Activated T-helper 2 cell treated with anti-CD3 and anti-CD28 coated beads, Interferon-gamma antibody, Interleukin-2, Interleukin-4, amounts not matched to agents 10 μg/mL and 5 μg/mL and 100 μg/mL, durations not matched to agents 14 hours and 24 hours and 36 hours (primary cell): ENCODE measurements around the gene C1S. TPM values are rescaled to one million over a fixed set of nuclear protein-coding genes. Genes with fewer than 3 reads are reported as not detected.
A peak's percentile ranks its signal among the peaks of the same experiment; 100 is the strongest.
"Not testable (repeated sequence)": the region's sequence is repeated elsewhere in the genome, so short reads cannot be mapped to it uniquely, and the experiment has no call there.

Experiments used
- DNase-seq: peaks from one replicate; pipeline ENCODE4 v3.0.0; 2021; ENCODE audit warnings: low spot score
- H3K27ac Mint-ChIP-seq: one replicate; pipeline ENCODE4 v1.8.0; 2021; ENCODE audit warnings: mixed read lengths
- H3K27me3 Mint-ChIP-seq: one replicate; pipeline ENCODE4 v1.8.0; 2021; ENCODE audit warnings: low read depth, mixed read lengths
- H3K36me3 Mint-ChIP-seq: one replicate; pipeline ENCODE4 v1.8.0; 2021; ENCODE audit warnings: low read depth, mixed read lengths
- H3K4me1 Mint-ChIP-seq: one replicate; pipeline ENCODE4 v1.8.0; 2021; ENCODE audit warnings: low read depth, mixed read lengths
- H3K4me3 Mint-ChIP-seq: one replicate; pipeline ENCODE4 v1.8.0; 2021; ENCODE audit warnings: low read depth, mild to moderate bottlenecking, moderate library complexity, mixed read lengths
- H3K9me3 Mint-ChIP-seq: one replicate; pipeline ENCODE4 v1.8.0; 2021; ENCODE audit warnings: mixed read lengths
- intact Hi-C: fragments of 100-400 bp; cut with micrococcal nuclease; formaldehyde crosslinking; loops from one replicate; pipeline ENCODE4 v1.15.1; 2023
- total RNA-seq: library from RNA; stranded (reverse); gene quantifications from 2 replicates; pipeline ENCODE4 v1.2.3, GENCODE V29; 2022

C1S gene
- total RNA-seq, result 2.5 and 2.6 TPM in 2 replicates

DNA sequence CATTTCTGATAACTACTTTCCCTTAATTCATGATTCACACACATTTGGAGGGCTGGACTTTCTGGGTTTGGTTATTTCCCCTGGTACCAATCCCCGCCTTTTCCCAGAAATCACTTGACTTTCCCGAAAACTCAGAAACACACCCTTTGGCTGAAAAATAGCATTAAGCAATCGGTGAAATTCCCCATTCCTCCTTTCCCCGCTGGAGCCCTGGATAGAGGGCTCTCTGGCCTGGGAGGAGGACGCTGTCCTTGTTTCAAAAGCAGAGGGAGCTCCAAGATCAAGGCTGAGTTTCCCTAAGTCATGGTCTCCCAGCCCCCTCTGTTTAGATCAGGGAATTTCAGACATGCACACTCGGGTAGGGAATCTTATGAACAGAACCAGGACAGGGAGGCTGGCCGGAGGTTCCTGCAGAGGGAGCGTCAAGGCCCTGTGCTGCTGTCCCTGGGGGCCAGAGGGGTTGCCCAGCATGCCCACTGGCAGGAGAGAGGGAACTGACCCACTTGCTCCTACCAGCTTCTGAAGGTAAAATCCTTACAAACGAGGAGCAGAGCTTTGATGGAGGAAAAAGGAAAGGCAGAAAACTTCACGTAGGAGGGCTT is at the start of gene C1S:
TSS of gene C1S (plus strand) at position 366 of the 602 bp plus-strand sequence. CDS start 1,195 bp downstream, outside the sequence.
- no peak for DNase-seq
- Mint-ChIP-seq H3K4me1 (no peaks in the 10 kb centered on the region), H3K36me3 (no peaks in the 10 kb centered on the region), H3K27ac (no peak within 1 kb of the TSS), H3K9me3 (no peaks in the 10 kb centered on the region), H3K27me3 (peaks cover 8% of the 10 kb centered on the region), H3K4me3 (no peak within 1 kb of the TSS)
- intact Hi-C loops, result no loop called here

DNA sequence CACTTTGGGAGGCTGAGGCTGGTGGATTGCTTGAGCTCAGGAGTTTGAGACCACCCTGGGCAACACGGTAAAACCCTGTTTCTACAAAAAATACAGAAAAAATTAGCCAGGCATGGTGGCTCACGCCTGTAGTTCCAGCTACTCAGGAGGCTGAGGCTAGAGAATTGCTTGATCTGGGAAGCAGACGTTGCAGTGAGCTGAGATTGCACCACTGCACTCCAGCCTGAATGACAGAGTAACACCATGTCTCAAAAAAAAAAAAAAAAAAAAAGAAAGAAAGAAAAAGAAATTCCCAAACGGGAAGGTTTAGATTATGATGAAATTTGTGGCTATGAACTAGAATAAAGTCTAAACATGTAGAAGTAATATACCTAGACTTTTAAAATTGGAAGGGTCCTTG is 49.1 kb upstream of the C1S start:
- H3K27ac Mint-ChIP-seq, intact Hi-C loops, H3K9me3 Mint-ChIP-seq, DNase-seq, H3K27me3 Mint-ChIP-seq, H3K4me3 Mint-ChIP-seq: not testable (repeated sequence)
- H3K36me3 Mint-ChIP-seq, result peaks cover 31% of the 10 kb centered on the region
- H3K4me1 Mint-ChIP-seq, result peaks cover 13% of the 10 kb centered on the region

DNA sequence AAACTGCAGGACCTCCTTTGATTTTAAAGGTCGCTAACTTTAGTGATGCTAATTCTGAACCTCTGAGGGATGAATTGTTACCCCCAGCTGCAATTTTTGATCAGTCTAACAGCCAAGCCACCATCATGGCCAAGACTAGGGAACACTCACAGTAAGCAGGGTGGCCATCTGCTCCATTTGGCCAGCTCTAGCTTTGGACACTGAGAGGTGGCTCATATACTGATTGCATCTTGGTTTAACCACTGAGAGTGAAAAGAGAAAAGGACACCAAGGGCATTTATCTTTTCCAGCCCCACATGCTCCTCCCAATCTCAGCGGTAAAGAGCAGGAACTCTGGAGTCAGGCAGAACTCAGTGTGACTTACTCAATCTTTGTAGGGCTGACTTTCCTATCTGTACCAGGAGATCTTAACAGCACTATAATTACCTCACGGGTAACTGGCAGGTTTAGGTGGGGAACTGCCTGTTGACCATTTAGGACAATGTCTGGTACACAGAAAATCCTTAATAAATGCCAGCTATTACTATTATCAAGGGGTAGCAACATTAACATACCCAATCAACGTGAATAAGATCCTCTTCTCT is 48.4 kb upstream of the C1S start:
- intact Hi-C loops, result no loop called here
- Mint-ChIP-seq H3K27me3 (no peaks in the 10 kb centered on the region), H3K36me3 (peaks cover 26% of the 10 kb centered on the region), H3K4me1 (peaks cover 20% of the 10 kb centered on the region), H3K27ac (no peak overlapping the region), H3K9me3 (no peaks in the 10 kb centered on the region), H3K4me3 (no peak overlapping the region)
- DNase-seq, result no peak

DNA sequence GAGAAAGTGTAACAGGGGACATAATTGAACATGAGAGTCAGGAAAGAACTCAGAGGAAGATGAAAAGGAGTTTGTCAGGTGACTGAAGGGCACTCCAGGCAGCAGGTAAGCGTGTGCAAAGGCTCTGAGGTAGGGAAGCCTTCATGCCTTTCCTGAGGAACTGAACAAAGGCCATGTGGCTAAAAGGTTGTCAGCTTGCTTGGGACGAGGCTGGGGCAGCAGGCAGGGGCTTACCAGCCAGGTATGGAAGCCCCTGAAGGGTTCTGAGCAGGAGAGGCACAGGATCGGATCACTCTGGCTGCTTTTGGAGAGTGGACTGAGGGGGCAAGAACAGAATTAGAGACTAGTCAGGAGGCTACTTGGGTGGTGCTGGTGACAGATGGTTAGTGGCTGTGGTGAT is 47.4 kb upstream of the C1S start:
- intact Hi-C loops, result no loop called here
- no peak for DNase-seq
- Mint-ChIP-seq H3K4me1 (peaks cover 24% of the 10 kb centered on the region), H3K27ac (no peak overlapping the region), H3K27me3 (no peaks in the 10 kb centered on the region), H3K36me3 (peaks cover 21% of the 10 kb centered on the region), H3K9me3 (no peaks in the 10 kb centered on the region), H3K4me3 (no peak overlapping the region)

DNA sequence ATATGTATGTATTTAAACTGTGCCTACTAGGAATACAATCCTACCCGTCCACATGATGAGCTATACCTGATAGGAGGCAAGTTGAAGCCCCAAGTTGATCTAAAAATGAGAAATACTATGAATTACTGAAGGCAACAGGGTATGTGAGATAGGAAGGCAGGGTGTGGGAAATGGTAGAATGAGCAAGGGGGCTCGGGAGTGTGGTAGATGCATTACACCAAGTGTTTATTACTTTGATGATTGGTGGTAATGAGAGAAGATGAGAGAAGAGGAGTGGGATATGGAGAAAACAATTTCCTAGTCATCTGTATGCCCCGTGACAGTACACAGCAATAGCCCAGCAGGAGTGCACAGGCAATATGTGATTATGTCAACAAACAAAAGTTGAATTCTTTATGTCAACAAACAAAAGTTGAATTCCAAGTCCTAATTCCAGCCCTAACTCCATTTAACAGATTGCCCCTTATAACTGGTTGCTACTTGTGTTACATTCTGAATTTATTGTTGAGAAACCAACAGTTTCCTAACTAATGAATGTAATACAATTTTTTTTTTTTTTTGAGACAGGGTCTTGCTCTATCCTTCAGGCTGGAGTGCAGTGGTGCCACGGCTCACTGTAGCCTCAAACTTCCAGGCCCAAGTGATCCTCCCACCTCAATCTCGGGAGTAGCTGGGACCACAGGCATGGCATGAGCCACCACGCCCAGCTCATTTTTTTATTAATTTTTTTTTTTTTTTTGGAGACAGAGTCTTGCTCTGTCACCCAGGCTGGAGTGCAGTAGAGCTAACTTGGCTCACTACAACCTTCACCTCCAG is 44.8 kb upstream of the C1S start:
- peak overlapping the region; percentile 4 for H3K4me3 Mint-ChIP-seq
- intact Hi-C loops, result loop anchor here (5.0 kb wide), 1 partner anchor 73 kb away; the partner anchor contains the start of genes C12orf57 and RNU7-1
- no peaks in the 10 kb centered on the region for H3K27me3 Mint-ChIP-seq
- no peak overlapping the region for H3K27ac Mint-ChIP-seq
- H3K4me1 Mint-ChIP-seq, result peaks cover 24% of the 10 kb centered on the region
- no peaks in the 10 kb centered on the region for H3K9me3 Mint-ChIP-seq
- DNase-seq, result no peak
- H3K36me3 Mint-ChIP-seq, result peaks cover 9% of the 10 kb centered on the region

DNA sequence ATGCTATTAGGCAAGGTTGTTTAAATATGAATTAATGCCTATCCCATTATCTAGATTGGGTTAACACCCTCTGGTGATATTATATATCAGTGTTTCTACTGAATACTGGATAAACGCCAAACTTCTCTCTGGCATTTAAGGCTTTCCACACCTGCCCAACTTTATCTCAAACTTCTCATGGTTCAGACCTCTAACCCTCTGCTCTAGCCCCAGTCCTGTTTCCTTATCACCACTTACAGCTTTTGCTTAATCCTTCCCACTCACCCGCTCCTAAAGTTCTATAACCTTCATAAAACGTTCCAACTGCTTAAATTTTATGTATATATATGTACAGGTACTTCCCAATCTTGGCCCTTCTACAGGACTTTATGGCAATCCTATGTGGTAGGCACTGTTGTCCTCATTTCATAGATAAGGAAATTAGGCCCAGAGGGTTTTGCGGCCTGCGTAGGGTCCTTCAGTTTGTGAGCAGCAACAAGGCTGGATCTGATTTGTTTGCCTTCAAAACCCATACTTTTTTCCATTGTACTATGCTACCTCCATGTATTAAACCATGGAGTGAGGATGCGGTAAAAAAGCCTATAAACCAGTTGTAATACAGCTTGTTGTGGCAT is 43.5 kb upstream of the C1S start:
- Mint-ChIP-seq H3K4me1 (peaks cover 24% of the 10 kb centered on the region), H3K9me3 (no peaks in the 10 kb centered on the region), H3K4me3 (peak overlapping the region; percentile 91), H3K36me3 (peaks cover 9% of the 10 kb centered on the region), H3K27me3 (no peaks in the 10 kb centered on the region), H3K27ac (peak overlapping the region; percentile 84)
- intact Hi-C loops, result loop anchor here (5.0 kb wide), 1 partner anchor 75 kb away; the partner anchor contains the start of genes C12orf57 and RNU7-1
- DNase-seq, result no peak

DNA sequence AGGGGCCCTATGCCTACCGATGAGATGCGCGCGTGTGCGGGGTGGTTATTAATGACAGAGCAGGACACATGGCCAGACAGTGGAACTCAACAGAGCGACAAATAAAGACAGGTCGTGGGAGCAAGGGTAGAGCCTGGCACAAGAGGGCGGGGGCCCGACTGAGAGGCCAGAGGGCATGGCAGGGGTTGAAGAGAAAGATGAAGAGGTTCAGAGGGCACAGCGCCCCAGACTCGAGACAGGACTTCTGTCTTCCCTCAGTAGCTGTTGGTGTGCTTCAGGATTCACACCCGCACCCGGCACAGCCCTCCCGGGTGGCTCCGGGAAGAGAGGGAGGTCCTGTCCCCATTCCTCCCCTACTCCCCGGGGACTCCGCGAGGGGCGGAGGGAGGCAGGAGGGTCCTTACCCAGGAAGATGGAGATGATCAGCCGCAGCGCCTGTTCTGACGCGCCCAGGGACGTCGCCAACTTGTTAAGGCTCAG is 42.6 kb upstream of the C1S start:
- DNase-seq, result no peak
- Mint-ChIP-seq H3K36me3 (peaks cover 9% of the 10 kb centered on the region), H3K27ac (peak overlapping the region; percentile 84), H3K27me3 (no peaks in the 10 kb centered on the region), H3K4me3 (peak overlapping the region; percentile 91), H3K9me3 (no peaks in the 10 kb centered on the region), H3K4me1 (peaks cover 24% of the 10 kb centered on the region)
- intact Hi-C loops, result loop anchor here (1.0 to 5.0 kb wide), 4 partner anchors 48 to 171 kb away; partner anchors contain the start of genes C12orf57, C1R, EMG1 and PEX5

DNA sequence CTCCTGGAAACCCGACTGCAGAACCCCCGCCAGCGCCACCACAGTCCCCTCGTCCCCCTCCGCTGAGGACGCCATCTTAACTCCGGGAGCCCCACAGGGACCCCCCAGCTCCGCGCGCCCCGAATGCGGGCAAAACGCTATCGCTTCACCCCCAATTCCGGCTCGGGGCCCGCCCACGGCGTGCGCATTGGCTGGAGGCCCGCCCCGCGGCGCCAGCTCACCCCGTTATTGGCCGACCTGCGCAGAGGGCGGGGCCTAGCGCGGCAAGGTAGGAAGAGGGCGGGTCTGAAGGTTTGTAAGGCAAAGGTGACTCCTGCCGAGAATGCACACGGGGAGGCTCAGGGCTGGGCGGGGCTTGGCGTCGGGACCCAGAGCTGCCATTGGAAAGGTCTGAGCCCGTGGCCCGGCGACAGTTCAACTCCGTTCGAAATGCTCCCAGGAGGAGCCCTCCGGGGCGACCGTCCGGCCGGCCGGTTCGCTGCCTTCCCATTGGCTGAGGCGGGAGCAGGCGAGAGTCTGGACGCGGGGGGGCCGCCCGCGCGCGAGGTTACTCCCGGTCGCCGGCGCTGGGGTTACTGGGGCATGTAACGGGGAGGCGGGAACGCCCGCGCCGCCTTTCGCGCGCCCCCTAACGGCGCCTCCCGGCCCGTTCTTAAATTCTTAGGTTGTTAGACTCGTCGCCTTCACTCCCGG is 42.0 kb upstream of the C1S start, which contains the start of gene LPCAT3:
TSS of gene LPCAT3 (minus strand) at position 127 of the 693 bp plus-strand sequence. CDS start at position 75, 52 bp downstream.
- peak; percentile 98 for DNase-seq
- peak within 1 kb of the TSS; percentile 91 for H3K4me3 Mint-ChIP-seq
- H3K36me3 Mint-ChIP-seq, result peaks cover 4% of the 10 kb centered on the region
- H3K9me3 Mint-ChIP-seq, result no peaks in the 10 kb centered on the region
- no peaks in the 10 kb centered on the region for H3K27me3 Mint-ChIP-seq
- peak within 1 kb of the TSS; percentile 84 for H3K27ac Mint-ChIP-seq
- peaks cover 24% of the 10 kb centered on the region for H3K4me1 Mint-ChIP-seq
- intact Hi-C loops, result loop anchor here (1.0 to 5.0 kb wide), 6 partner anchors 48 to 170 kb away; partner anchors contain the start of genes C12orf57, C1R, C1RL and EMG1

DNA sequence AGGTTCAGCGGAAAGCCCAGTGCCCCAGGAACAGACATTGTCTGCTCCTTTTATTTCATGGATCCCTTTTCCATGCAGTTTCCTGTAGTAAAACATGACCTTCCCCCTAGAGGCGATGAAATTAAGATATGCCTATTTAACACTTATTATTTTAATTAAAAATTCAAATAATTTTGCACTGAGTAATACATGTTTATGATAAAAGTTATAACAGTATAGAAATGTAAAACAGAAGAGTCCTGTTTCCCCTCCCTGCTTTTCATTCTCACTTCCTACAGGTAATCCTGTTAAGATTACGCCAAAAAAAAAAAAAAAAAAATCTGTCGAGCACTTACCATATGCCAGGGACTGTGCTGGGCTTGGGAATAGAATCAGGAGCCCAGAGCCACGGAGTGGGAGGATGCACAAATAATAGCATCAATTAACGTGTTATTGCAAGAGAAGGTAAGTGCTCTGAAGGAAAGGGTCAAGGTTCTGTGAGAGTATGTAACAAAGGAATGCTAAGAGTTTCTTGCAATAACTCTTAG is 41.4 kb upstream of the C1S start:
- Mint-ChIP-seq H3K4me3 (peak overlapping the region; percentile 91), H3K9me3 (no peaks in the 10 kb centered on the region), H3K36me3 (peaks cover 4% of the 10 kb centered on the region), H3K27me3 (peaks cover 2% of the 10 kb centered on the region), H3K4me1 (peaks cover 23% of the 10 kb centered on the region), H3K27ac (no peak overlapping the region)
- DNase-seq, result no peak
- intact Hi-C loops, result loop anchor here (1.0 to 5.0 kb wide), 4 partner anchors 77 to 170 kb away; partner anchors contain the start of genes C12orf57, C1RL, PEX5 and RNU7-1

DNA sequence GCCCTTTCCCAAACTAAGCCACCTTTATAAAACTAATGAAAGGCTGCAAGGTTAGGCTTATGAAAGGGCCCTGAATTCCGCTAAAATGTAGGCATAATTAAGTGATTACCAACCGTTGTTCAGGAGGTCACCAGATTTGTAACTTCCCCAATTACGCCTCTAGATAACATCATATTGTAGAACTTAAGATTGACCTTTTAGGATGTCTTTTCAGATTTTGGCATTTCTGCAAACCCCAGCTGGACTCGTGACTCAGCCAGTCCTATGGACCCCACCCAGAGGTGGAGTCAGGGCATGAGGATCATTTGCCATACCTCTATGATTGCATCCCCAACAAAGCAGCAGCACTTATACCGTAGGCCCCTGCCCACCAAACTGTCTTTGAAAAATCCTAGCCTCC is 38.6 kb upstream of the C1S start:
- Mint-ChIP-seq H3K4me1 (peaks cover 14% of the 10 kb centered on the region), H3K4me3 (no peak overlapping the region), H3K36me3 (no peaks in the 10 kb centered on the region), H3K27me3 (peaks cover 5% of the 10 kb centered on the region), H3K27ac (no peak overlapping the region), H3K9me3 (no peaks in the 10 kb centered on the region)
- DNase-seq, result no peak
- intact Hi-C loops, result no loop called here

DNA sequence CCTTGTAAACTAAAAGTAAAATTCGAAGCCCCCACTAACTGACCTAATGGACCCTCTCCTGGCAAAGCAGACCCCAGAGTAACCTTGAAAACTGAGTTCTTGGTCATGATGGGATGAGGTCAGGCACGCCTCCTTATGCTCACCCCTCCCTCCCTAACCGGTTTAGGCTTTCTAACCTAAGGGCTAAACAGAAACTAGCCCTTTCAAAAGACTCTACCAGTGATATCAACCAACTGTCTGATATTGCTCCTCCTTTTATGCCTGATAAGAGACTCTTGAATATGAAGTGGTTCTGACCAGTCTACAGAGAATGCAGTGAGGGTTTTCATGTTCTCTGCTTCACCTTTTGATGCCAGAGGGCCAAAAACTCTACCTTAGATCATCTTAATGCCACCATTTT is 37.4 kb upstream of the C1S start:
- no peak for DNase-seq
- H3K27ac Mint-ChIP-seq, result no peak overlapping the region
- H3K4me3 Mint-ChIP-seq, result no peak overlapping the region
- intact Hi-C loops, result no loop called here
- peaks cover 5% of the 10 kb centered on the region for H3K27me3 Mint-ChIP-seq
- H3K9me3 Mint-ChIP-seq, result no peaks in the 10 kb centered on the region
- H3K4me1 Mint-ChIP-seq, result peaks cover 5% of the 10 kb centered on the region
- H3K36me3 Mint-ChIP-seq, result no peaks in the 10 kb centered on the region

DNA sequence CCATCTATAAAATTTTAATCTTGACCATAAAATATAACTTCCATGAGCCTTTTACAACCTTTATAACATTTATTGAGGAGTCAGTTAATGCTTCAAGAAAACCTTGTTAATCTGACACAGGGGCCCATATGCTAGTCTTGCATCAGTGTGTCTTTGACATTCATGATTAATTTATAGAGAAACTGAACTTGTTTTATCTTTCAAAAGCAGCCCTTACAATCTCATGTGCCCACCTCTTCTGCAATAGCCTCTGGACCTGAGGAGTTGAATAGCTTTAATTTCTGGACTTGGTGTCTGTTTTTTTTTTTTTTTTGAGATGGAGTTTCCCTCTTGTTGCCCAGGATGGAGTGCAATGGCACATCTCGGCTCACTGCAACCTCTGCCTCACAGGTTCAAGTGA is 33.7 kb upstream of the C1S start:
- H3K4me3 Mint-ChIP-seq, result no peak overlapping the region
- no peaks in the 10 kb centered on the region for H3K4me1 Mint-ChIP-seq
- intact Hi-C loops, result no loop called here
- no peak for DNase-seq
- no peaks in the 10 kb centered on the region for H3K9me3 Mint-ChIP-seq
- H3K27me3 Mint-ChIP-seq, result peaks cover 5% of the 10 kb centered on the region
- H3K36me3 Mint-ChIP-seq, result no peaks in the 10 kb centered on the region
- H3K27ac Mint-ChIP-seq, result no peak overlapping the region
